Tibial artery (tissue), 4 donors: ENCODE measurements around the gene TEX26.

Experiments used
- DNase-seq, 2 donors: peaks; one replicate each; pipeline ENCODE4 v3.0.0-alpha.2; 2019
- H3K27ac ChIP-seq, 2 donors: fragments of 200-600 bp; sonication (generic) in 1 of 2; 1 replicate in 1 of 2; 2 replicates in 1 of 2; pipeline ENCODE4 v1.5.1; 2018 to 2019; ENCODE audit warnings: mild to moderate bottlenecking in 1 of 2
- H3K27me3 ChIP-seq, 2 donors: fragments of 200-600 bp; sonication (generic) in 1 of 2; one replicate each; pipeline versions ENCODE4 v1.5.1 to v1.6.0; 2016 to 2019
- H3K36me3 ChIP-seq, 3 donors: fragments of 200-600 bp; sonication (generic) in 2 of 3; one replicate each; pipeline ENCODE4 v1.5.1; 2016 to 2019; ENCODE audit warnings: mild to moderate bottlenecking in 2 of 3
- H3K4me1 ChIP-seq, 4 donors: fragments of 200-600 bp; sonication (generic) in 2 of 4; 1 replicate in 3 of 4; 2 replicates in 1 of 4; pipeline ENCODE4 v1.5.1; 2016 to 2019
- H3K4me3 ChIP-seq, 2 donors: fragments of 200-600 bp; sonication (generic) in 1 of 2; 1 replicate in 1 of 2; 2 replicates in 1 of 2; pipeline ENCODE4 v1.5.1; 2018 to 2019; ENCODE audit warnings: mild to moderate bottlenecking in 2 of 2
- H3K9me3 ChIP-seq, 3 donors: fragments of 200-600 bp; sonication (generic) in 1 of 3; one replicate each; pipeline ENCODE4 v1.5.1; 2016 to 2019
- intact Hi-C: fragments of 100-400 bp; cut with DNase I; formaldehyde crosslinking; loops from one replicate; pipeline ENCODE4 v1.15.0; 2023; ENCODE audit warnings: low total_unique reads
- TF ChIP-seq, protein P1 (sequence below), 2 experiments: fragments of 200-600 bp in 1 of 2; fragments of 450-650 bp in 1 of 2; IDR thresholded peaks; one replicate each; pipeline ENCODE4 v1.5.1; 2017 to 2019; ENCODE audit warnings: antibody characterized with exemption in 2 of 2, mild to moderate bottlenecking in 1 of 2, moderate library complexity in 1 of 2

Gene TEX26

DNA sequence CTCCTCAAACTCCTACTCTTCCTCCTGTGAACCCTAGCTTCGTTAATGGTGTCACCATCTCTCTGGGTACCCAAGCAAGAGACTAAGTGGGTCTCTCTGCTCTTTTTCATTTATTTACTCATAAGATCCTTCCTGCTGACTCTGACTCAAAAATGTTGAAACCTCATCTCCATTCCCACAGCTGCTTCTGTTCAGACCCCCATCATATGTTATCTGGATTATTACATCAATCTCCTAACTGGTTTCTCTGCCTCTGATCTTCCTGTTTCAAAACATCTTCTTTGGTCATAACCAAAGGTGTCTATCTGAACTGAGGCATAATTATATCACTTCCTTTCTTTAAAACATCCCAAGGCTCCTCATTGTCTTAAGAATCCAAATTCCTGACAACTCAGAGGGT lies 28.4 kb upstream of the TEX26 start:
- intact Hi-C loops, result loop anchor here (10.0 kb wide), 1 partner anchor 99 kb away; no protein-coding TSS in a partner anchor

DNA sequence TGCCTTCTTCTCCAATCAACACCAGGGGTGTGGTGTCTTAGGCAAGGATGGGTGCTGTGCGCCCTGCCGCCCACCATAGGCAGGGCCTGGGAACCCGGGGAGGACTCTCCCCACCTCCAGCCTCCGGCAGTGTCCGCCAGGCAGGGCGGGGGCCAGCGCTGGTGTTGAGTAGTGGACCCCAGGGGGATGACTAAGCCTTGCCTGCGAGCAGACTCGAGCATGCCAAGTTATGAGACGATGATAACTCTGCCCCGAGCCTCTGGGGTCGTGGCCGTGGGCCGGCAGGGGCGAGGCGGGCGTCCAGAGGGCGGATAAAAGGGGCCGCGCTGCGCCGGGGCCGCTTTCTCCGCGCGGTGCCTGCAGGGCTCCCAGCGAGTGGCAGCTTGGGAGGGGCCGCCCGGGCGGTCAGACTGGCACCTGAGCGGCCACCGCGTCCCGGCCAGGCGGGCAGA lies 26.5 kb upstream of the TEX26 start, which contains the start of gene MEDAG:
Gene MEDAG, plus strand, starts transcription at position 340 of the 452 bp plus-strand sequence. CDS start 245 bp downstream, outside the sequence.
- Histone ChIP-seq H3K27ac (peak within 1 kb of the TSS; percentile 92 to 96), H3K4me1 (peaks cover 0 to 59% (median 27%) of the 10 kb centered on the region in 4 donors), H3K36me3 (no peaks in the 10 kb centered on the region), H3K27me3 (no peaks in the 10 kb centered on the region), H3K4me3 (peak within 1 kb of the TSS; percentile 60 to 69), H3K9me3 (no peaks in the 10 kb centered on the region)
- DNase-seq, result peak; percentile 93 to 95
- intact Hi-C loops, result loop anchor here (10.0 kb wide), 1 partner anchor 101 kb away; no protein-coding TSS in a partner anchor
- TF ChIP-seq, protein P1, sequence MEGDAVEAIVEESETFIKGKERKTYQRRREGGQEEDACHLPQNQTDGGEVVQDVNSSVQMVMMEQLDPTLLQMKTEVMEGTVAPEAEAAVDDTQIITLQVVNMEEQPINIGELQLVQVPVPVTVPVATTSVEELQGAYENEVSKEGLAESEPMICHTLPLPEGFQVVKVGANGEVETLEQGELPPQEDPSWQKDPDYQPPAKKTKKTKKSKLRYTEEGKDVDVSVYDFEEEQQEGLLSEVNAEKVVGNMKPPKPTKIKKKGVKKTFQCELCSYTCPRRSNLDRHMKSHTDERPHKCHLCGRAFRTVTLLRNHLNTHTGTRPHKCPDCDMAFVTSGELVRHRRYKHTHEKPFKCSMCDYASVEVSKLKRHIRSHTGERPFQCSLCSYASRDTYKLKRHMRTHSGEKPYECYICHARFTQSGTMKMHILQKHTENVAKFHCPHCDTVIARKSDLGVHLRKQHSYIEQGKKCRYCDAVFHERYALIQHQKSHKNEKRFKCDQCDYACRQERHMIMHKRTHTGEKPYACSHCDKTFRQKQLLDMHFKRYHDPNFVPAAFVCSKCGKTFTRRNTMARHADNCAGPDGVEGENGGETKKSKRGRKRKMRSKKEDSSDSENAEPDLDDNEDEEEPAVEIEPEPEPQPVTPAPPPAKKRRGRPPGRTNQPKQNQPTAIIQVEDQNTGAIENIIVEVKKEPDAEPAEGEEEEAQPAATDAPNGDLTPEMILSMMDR (IDR thresholded peaks at IDR 0.05), result peak in 1 of 2 experiments; percentile 7

More for the DNA sequence above, 28.4 kb upstream of the TEX26 start:
- DNase-seq, result no peak
- TF ChIP-seq, protein P1 (IDR thresholded peaks at IDR 0.05), result no peak
- Histone ChIP-seq H3K27me3 (no peaks in the 10 kb centered on the region), H3K36me3 (no peaks in the 10 kb centered on the region), H3K27ac (peak overlapping the region; percentile 30 to 92), H3K9me3 (no peaks in the 10 kb centered on the region), H3K4me3 (no peak overlapping the region), H3K4me1 (peaks cover 0 to 60% (median 35%) of the 10 kb centered on the region in 4 donors)

DNA sequence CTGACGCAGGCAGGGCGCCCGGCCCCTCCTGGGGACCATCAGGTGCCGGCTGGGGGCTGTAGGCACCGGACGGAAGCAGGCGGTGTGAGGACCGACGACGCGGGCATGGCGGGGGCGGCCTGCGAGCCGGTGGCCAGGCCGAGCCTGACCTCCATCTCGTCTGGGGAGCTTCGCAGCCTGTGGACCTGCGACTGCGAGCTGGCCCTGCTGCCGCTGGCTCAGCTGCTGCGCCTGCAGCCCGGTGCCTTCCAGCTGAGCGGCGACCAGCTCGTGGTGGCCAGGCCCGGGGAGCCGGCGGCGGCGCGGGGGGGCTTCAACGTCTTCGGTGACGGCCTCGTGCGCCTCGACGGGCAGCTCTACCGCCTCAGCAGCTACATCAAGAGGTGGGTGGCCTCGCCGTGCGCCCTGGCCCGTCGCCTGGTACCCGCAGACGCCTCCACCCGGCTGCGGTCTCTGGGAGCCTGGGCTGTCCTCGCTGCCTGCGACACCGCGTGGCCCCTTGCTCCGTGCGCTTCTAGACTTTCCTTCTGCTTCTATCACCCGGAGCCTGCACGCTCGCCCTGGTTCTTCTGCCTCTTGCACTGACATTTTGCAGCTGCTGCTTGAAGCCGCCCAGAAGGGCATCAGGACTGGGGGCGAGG lies 25.9 kb upstream of the TEX26 start:
- intact Hi-C loops, result loop anchor here (10.0 kb wide), 1 partner anchor 102 kb away; no protein-coding TSS in a partner anchor
- Histone ChIP-seq H3K4me3 (peak overlapping the region; percentile 60 to 69), H3K27ac (peak overlapping the region; percentile 92 to 96), H3K4me1 (peaks cover 0 to 60% (median 31%) of the 10 kb centered on the region in 4 donors), H3K9me3 (no peaks in the 10 kb centered on the region), H3K27me3 (no peaks in the 10 kb centered on the region), H3K36me3 (no peaks in the 10 kb centered on the region)
- TF ChIP-seq, protein P1 (IDR thresholded peaks at IDR 0.05), result no peak
- DNase-seq, result peak in 1 of 2 donors; percentile 77

DNA sequence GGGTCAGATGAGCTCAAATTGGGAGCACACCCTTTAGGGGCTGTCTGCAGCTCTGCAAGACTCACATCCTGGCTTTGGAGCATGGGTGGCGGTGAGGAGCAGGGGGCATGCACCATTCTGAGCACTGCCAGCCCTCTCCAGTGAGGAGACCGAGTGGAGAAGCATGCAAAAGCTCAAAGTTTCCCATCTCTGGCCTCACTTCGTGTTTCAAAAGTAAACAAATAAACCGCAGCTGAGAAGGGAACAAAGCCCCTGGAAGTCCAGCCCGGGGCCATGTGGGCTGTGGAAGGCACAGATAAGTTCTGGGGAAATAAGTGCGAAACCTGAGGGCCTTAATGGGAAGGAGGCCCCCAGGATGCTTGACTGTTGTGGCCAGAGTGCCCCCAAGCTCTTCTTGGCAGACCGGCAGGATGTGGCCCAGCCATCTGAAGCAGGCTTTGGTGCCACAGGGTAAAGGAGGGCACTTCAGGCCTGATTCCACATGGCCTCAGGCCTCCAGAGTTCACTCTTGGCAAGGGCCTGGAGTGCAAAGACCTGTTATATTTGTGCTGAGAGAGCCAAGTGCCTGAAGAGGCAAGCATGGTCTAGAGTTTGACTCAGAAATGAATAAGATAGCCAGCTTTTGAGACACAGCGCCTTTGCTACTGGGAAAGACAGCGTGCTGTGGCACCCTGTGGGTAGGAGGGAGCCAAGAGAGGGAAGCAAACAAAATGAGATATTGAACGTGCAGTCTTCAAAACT lies 25.2 kb upstream of the TEX26 start:
- Histone ChIP-seq H3K4me3 (peak overlapping the region; percentile 60 to 69), H3K36me3 (no peaks in the 10 kb centered on the region), H3K27me3 (no peaks in the 10 kb centered on the region), H3K4me1 (peaks cover 0 to 68% (median 33%) of the 10 kb centered on the region in 4 donors), H3K27ac (peak overlapping the region; percentile 92 to 96), H3K9me3 (no peaks in the 10 kb centered on the region)
- TF ChIP-seq, protein P1 (IDR thresholded peaks at IDR 0.05), result no peak
- DNase-seq, result peak in 1 of 2 donors; percentile 75
- intact Hi-C loops, result loop anchor here (10.0 kb wide), 1 partner anchor 102 kb away; no protein-coding TSS in a partner anchor

DNA sequence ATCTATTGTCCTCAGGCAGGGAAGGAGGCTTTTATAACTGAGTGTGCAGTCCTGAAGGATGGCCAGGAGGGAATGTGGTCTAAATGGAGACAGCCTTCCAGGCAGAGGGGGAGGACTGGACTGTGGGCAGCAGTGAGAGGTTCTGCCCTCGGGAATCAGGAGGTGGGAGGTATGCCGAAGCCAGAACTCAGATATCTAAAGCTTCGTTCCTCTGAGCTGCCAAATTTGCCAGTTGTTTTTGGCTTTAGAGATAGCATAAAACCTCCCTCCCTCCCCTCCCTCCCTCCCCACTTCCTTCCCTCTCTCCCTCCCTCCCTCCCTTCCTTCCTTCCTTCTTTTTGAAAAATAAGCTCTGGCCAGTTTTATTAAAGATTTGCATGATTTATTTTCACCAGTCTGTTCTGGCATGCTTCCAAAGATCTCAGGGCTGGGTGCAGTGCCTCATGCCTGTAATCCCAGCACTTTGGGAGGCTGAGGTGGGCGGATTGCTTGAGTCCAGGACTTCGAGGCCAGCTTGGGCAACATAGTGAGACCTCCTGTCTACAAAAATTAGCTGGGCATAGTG lies 24.0 kb upstream of the TEX26 start:
- intact Hi-C loops, result loop anchor here (10.0 kb wide), 1 partner anchor 104 kb away; no protein-coding TSS in a partner anchor
- DNase-seq, result peak; percentile 69 to 88
- Histone ChIP-seq H3K27me3 (no peaks in the 10 kb centered on the region), H3K9me3 (no peaks in the 10 kb centered on the region), H3K4me3 (peak overlapping the region; percentile 60 to 69), H3K36me3 (no peaks in the 10 kb centered on the region), H3K4me1 (peaks cover 0 to 78% (median 33%) of the 10 kb centered on the region in 4 donors), H3K27ac (peak overlapping the region; percentile 92 to 96)
- TF ChIP-seq, protein P1 (IDR thresholded peaks at IDR 0.05), result no peak
